T-helper 1 cell (primary cell): ENCODE data around the gene FGF22.
"Not testable (repeated sequence)": the region's sequence is repeated elsewhere in the genome, so short reads cannot be mapped to it uniquely, and the experiment has no call there.

Source experiments
- DNase-seq, 5 donors: peaks; one replicate each; pipeline ENCODE4 v3.0.0-alpha.2; 2012 to 2020

FGF22 gene

GRCh38 chr19:607301-608154 is 32.2 kb upstream of the FGF22 start:
- DNase-seq: no peak

DNA sequence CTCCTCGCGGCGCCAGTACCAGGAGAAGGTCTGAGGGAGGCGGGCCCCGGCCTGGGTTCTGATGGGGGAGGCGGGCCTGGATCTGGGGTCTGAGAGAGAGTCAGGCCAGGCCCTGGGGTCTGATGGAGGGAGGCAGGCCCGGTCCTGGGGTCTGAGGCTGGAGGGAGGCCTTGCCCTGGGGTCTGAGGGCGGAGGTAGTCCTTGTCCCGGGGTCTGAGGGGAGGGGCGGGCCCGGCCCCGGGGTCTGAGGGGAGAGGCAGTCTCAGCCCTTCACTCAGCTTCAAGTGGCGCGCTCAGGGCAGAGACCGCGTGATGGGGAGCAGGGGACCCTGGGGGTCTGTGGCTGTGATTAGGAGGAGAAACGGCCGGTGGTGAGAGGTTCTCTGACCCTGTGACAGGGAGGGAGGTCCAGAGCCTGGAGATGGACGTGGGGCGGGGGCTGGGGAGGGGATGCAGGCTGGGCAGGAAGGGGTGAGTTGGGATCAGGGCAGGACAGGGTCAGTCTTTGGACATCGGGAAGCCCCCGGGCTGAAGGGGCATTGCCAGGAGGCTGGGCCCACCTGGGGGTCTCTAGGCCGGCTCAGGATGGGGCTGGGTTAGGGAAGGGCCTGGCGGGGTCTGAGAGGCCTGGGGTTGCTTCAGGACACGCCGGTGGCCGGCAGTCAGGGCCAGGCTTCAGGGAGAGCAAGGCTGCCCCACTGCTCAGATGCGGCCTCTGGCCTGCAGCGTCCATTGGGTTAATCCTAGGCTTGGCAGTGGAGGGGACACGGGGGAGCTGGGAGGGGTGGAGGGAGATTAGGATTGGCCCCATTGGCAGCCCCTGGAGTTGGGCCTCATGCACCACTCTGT is 31.3 kb upstream of the FGF22 start:
- no peak for DNase-seq

GRCh38 chr19:609004-609346 is 30.7 kb upstream of the FGF22 start:
- no peak for DNase-seq

- DNase-seq: peak in 3 of 5 donors; percentile 26 to 71 (median 45)
These were observed 29.4 kb upstream of the FGF22 start for GRCh38 chr19:610071-610800.

GRCh38 chr19:610801-611480 is 28.7 kb upstream of the FGF22 start:
- peak; percentile 46 to 78 (median 53) for DNase-seq

DNA sequence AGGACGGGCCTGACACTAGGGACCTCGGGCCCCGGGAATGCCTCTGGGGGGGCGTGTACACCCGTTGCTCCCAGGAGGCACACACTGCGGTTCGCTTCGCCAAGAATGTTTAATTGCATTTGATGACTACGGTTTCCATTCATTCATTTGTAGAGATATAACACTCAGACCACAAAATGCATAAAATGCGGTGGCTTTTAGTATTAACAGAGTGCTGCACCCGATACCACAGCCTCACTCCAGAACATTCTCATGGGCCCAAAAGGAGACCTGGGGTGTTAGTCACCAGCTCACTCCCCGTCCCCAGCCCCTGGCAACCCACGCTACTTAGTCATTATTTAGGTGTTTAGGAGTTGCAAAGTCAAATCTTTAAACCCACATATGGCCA is 28.2 kb upstream of the FGF22 start:
- DNase-seq: peak in 2 of 5 donors; percentile 27 to 46

DNA sequence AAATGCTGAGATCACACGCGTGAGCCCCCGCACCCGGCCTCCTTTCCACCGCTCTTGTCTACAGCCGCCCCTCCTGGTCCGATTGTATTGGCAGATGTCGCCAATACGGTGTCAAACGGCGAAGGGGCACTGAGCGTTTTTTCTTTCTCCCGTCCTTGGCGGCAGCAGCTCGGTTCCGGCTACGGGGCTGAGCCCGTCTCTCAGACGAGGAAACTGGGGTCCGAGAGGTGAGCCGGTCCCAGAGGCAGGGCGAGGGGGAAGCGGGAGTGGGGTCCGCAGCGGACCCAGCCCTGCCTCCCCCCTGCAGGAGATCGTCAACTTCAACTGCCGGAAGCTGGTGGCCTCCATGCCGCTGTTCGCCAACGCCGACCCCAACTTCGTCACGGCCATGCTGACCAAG is 26.7 kb upstream of the FGF22 start:
- no peak for DNase-seq

GRCh38 chr19:613732-614567 is 25.7 kb upstream of the FGF22 start:
- DNase-seq: no peak

DNA sequence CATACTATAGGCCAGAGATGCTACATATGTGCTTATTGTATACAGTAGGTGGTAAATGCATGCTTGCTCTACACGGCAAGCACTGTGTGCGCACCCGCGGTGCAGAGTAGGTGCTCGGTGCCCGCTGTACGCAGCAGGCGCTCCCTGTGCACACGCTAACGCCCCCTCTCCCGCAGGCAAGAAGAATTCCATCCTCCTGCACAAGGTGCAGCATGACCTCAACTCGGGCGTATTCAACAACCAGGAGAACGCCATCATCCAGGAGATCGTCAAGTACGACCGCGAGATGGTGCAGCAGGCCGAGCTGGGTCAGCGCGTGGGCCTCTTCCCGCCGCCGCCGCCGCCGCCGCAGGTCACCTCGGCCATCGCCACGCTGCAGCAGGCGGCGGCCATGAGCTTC is 24.1 kb upstream of the FGF22 start:
- DNase-seq: no peak

DNA sequence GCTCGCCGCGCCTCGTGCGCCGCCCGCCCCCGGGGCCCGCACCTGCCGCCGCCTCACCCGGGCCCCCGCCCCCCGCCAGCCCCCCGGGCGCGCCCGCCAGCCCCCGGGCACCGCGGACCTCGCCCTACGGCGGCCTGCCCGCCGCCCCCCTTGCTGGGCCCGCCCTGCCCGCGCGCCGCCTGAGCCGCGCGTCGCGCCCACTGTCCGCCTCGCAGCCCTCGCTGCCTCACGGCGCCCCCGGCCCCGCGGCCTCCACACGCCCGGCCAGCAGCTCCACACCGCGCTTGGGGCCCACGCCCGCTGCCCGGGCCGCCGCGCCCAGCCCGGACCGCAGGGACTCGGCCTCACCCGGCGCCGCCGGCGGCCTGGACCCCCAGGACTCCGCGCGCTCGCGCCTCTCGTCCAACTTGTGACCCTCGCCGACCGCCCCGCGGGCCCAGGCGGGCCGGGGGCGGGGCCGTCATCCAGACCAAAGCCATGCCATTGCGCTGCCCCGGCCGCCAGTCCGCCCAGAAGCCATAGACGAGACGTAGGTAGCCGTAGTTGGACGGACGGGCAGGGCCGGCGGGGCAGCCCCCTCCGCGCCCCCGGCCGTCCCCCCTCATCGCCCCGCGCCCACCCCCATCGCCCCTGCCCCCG is 23.5 kb upstream of the FGF22 start:
- no peak for DNase-seq

- DNase-seq: no peak
These were observed 22.7 kb upstream of the FGF22 start for GRCh38 chr19:616747-617526.

GRCh38 chr19:617551-618246 is 22.0 kb upstream of the FGF22 start:
- no peak for DNase-seq

GRCh38 chr19:618247-618619 is 21.4 kb upstream of the FGF22 start:
- DNase-seq: no peak

GRCh38 chr19:618674-619285 is 20.9 kb upstream of the FGF22 start:
- DNase-seq: no peak

DNA sequence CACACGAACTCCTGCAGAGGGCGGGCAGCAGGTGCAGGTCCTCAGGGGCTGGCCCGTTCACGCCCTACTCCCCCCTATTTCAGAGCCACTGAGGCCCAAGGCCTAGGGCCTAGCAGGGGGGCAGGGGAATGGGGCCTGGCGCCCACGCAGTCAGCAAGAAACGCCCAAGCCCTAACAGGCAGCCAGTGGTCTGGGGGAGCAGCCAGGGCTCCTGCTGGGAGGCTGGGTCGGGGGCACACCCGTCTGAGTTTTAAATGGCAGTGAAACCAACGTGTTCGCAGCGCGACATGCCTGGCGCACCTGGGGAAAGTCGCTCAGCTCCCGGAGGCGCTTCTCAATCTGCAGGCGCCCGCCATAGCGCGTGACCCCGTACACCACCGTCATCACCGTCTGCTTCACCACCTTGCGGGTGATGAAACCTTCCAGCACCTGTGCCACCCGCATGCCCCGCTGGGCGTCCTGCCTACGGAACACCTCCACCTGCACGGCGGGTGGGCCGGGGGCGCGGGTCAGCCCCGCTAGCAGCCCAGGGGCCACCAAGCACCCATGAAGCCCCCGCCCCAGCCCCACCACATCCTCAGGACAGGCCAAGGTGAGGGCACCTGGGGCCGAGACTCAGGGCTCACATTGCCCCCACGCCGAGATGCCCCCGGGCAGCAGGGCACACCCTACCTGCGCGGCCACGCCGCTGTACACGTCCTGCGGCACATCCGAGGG is 20.2 kb upstream of the FGF22 start:
- no peak for DNase-seq

DNA sequence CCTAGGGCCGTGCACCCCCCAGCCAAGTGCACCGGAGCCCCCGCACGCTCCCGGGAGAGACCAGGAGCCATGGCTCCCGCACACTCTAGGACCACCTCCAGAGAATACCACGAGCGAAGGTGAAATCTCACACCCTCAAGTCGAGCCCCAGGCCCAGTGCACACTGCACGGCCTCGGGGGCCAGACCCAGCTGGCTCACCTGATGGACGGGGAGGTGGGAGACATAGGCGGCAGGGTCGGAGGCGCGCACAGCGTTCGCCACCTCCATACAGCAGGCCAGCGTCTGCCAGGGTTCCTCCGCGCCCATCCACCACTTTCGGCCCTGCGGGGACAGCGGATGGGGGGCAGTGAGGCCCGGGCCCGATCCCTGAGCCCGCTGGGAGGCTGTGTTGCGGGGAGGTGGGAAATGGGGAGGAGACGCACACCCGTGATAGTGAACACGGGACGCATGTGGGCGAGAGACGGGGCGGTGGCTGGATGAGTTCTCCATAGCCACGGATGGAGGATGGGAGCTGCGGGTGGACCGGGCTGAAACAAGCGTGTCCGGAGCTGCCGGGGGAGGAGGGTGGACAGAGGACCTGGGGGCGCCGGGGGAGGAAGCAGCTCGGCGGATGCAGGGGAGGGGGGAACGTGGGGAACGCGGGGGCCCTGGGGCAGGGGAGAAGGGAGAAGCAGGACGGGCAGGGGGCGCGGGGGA is 19.4 kb upstream of the FGF22 start:
- no peak for DNase-seq

- DNase-seq: not testable (repeated sequence)
These were observed 18.5 kb upstream of the FGF22 start for GRCh38 chr19:621191-621590.

DNA sequence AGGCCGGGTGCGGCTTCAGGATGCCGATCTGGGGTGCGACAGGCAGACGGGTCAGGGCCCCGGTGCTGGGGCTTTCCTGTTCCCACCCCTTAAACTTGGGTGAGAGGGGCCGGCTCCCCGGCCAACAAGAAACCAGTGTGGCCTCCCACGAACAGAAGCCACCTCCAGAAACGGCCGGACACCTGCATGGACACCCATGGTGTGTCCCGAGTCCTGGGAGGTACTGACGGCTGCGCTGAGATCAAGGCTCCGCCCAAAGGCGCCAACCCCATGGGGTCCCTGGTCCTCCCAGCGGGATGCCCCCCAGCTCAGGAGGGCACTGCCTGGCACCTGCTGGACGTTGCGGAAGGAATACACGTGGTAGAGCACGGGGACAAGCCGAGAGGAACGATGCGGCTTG is 17.9 kb upstream of the FGF22 start:
- no peak for DNase-seq
